Colonic mucosa (tissue), 4 donors: Measurements from ENCODE around the gene C3orf20. TPM values are rescaled to one million over a fixed set of nuclear protein-coding genes. Genes with fewer than 3 reads are reported as not detected.

ENCODE experiments used
- DNase-seq: peaks from one replicate; pipeline ENCODE4 v3.0.0-alpha.2; 2020
- H3K27ac ChIP-seq: fragments of 200-600 bp; one replicate; pipeline ENCODE4 v1.8.0; 2021
- H3K27me3 ChIP-seq: fragments of 200-600 bp; one replicate; pipeline ENCODE4 v1.8.0; 2021
- H3K36me3 ChIP-seq: fragments of 200-600 bp; one replicate; pipeline ENCODE4 v1.8.0; 2021
- H3K4me1 ChIP-seq: fragments of 200-600 bp; one replicate; pipeline ENCODE4 v1.8.0; 2021; ENCODE audit warnings: mild to moderate bottlenecking
- H3K4me3 ChIP-seq: fragments of 200-600 bp; one replicate; pipeline ENCODE4 v1.8.0; 2021
- H3K9ac ChIP-seq, 2 donors: one replicate each; pipeline ENCODE4 v1.7.0; 2013; ENCODE audit warnings: control low read depth in 2 of 2, low read depth in 2 of 2, low read length in 2 of 2
- H3K9me3 ChIP-seq: fragments of 200-600 bp; one replicate; pipeline ENCODE4 v1.8.0; 2021
- CTCF ChIP-seq: fragments of 200-600 bp; IDR thresholded peaks from one replicate; pipeline ENCODE4 v1.8.0; 2022; ENCODE audit warnings: antibody characterized with exemption, mild to moderate bottlenecking
- intact Hi-C: fragments of 100-400 bp; cut with DNase I; formaldehyde crosslinking; loops from one replicate; pipeline ENCODE4 v1.14.1; 2022
- total RNA-seq, 2 donors: library from RNA; stranded (reverse); fragmentation: NEBNext Ultra II Directional in 1 of 2; extraction: Animal tissue kit (Norgen Biotek cat#: 25700) in 1 of 2; gene quantifications; one replicate each; pipeline ENCODE4 v1.2.1, GENCODE V29; 2021
- donor health status: healthy.
- donor health status: DM: no; HTN: no; CAD: no.
- donor health status: DM: no; HTN: no; CAD: no.

Gene C3orf20
- total RNA-seq, 2 donors from 2014 or later, result 0.08 TPM; not detected in 1

- Histone ChIP-seq H3K27me3 (no peaks in the 10 kb centered on the region), H3K9ac (no peak overlapping the region), H3K4me3 (no peak overlapping the region), H3K27ac (no peak overlapping the region), H3K4me1 (no peaks in the 10 kb centered on the region), H3K36me3 (no peaks in the 10 kb centered on the region), H3K9me3 (no peaks in the 10 kb centered on the region)
- no peak for TF ChIP-seq CTCF
- intact Hi-C loops, result loop anchor here (10.0 kb wide), 1 partner anchor 98 kb away; the partner anchor contains the start of gene C3orf20
- no peak for DNase-seq
Observed at GRCh38 chr3:14773281-14773680, 98.3 kb downstream of the C3orf20 start.

- no peaks in the 10 kb centered on the region for H3K4me1 ChIP-seq
- H3K27me3 ChIP-seq, result no peaks in the 10 kb centered on the region
- no peaks in the 10 kb centered on the region for H3K36me3 ChIP-seq
- TF ChIP-seq CTCF, result no peak
- H3K4me3 ChIP-seq, result no peak overlapping the region
- intact Hi-C loops, result loop anchor here (10.0 kb wide), 1 partner anchor 99 kb away; the partner anchor contains the start of gene C3orf20
- H3K9me3 ChIP-seq, result no peaks in the 10 kb centered on the region
- H3K27ac ChIP-seq, result no peak overlapping the region
- peak; percentile 12 for DNase-seq
- no peak overlapping the region for H3K9ac ChIP-seq
Observed at GRCh38 chr3:14773691-14774128, 98.8 kb downstream of the C3orf20 start.

GRCh38 chr3:14774431-14774830, 99.5 kb downstream of the C3orf20 start:
- Histone ChIP-seq H3K9me3 (no peaks in the 10 kb centered on the region), H3K36me3 (no peaks in the 10 kb centered on the region), H3K27ac (no peak overlapping the region), H3K4me1 (no peaks in the 10 kb centered on the region), H3K4me3 (no peak overlapping the region), H3K27me3 (no peaks in the 10 kb centered on the region), H3K9ac (no peak overlapping the region)
- peak; percentile 9 for DNase-seq
- TF ChIP-seq CTCF, result no peak
- intact Hi-C loops, result loop anchor here (10.0 kb wide), 1 partner anchor 100 kb away; the partner anchor contains the start of gene C3orf20

- H3K4me3 ChIP-seq, result no peak overlapping the region
- H3K4me1 ChIP-seq, result no peaks in the 10 kb centered on the region
- no peaks in the 10 kb centered on the region for H3K36me3 ChIP-seq
- no peak for TF ChIP-seq CTCF
- H3K27ac ChIP-seq, result no peak overlapping the region
- DNase-seq, result no peak
- H3K9ac ChIP-seq, result no peak overlapping the region
- no peaks in the 10 kb centered on the region for H3K27me3 ChIP-seq
- no peaks in the 10 kb centered on the region for H3K9me3 ChIP-seq
- intact Hi-C loops, result loop anchor here (10.0 kb wide), 1 partner anchor 100 kb away; the partner anchor contains the start of gene C3orf20
Observed at GRCh38 chr3:14775011-14775410, 100.1 kb downstream of the C3orf20 start.

GRCh38 chr3:14775563-14775962, 100.6 kb downstream of the C3orf20 start:
- no peak overlapping the region for H3K9ac ChIP-seq
- no peak overlapping the region for H3K4me3 ChIP-seq
- H3K9me3 ChIP-seq, result no peaks in the 10 kb centered on the region
- no peaks in the 10 kb centered on the region for H3K36me3 ChIP-seq
- intact Hi-C loops, result loop anchor here (10.0 kb wide), 1 partner anchor 101 kb away; the partner anchor contains the start of gene C3orf20
- H3K4me1 ChIP-seq, result no peaks in the 10 kb centered on the region
- TF ChIP-seq CTCF, result no peak
- DNase-seq, result peak; percentile 9
- H3K27me3 ChIP-seq, result no peaks in the 10 kb centered on the region
- no peak overlapping the region for H3K27ac ChIP-seq
